OCI-LY1 (cell line): ENCODE measurements around the gene CCDC159.

Source experiments
- CTCF ChIP-seq: fragments of 200-600 bp; sonication (generic), shearing (Covaris generic); IDR thresholded peaks from 2 replicates; pipeline ENCODE4 v1.5.1; 2017; ENCODE audit warnings: mild to moderate bottlenecking, antibody characterized with exemption, low read length, moderate library complexity, mixed read lengths
- EZH2 ChIP-seq: fragments of 200-600 bp; sonication (generic), shearing (Covaris generic); IDR thresholded peaks from 2 replicates; pipeline ENCODE4 v1.8.0; 2017; ENCODE audit warnings: borderline replicate concordance, mixed run types, mild to moderate bottlenecking, antibody characterized with exemption, low read length, moderate library complexity, mixed read lengths

GRCh38 chr19:11361771-11362731, 15.7 kb downstream of the CCDC159 start:
- no peak for TF ChIP-seq CTCF
- no peak for TF ChIP-seq EZH2
